ENCODE measurements around the gene WDFY1.

WDFY1 gene

GRCh38 chr2:223929571-223930102, 15.5 kb downstream of the WDFY1 start:
- DNase-seq (ENCODE audit: low read depth), result no peak
- no peak overlapping the region for H3K4me3 ChIP-seq (ENCODE audit: low read depth, low read length)
- no peak for TF ChIP-seq CTCF (conservative IDR thresholded peaks at IDR 0.05; ENCODE audit: low read depth, low read length)

GRCh38 chr2:223928113-223929006, 16.8 kb downstream of the WDFY1 start:
- peak; percentile 30 for DNase-seq (ENCODE audit: low read depth)
- TF ChIP-seq CTCF (conservative IDR thresholded peaks at IDR 0.05; ENCODE audit: low read depth, low read length), result no peak
- H3K4me3 ChIP-seq (ENCODE audit: low read depth, low read length), result no peak overlapping the region

- H3K4me3 ChIP-seq (ENCODE audit: low read depth, low read length), result no peak overlapping the region
- peak; percentile 44 for DNase-seq (ENCODE audit: low read depth)
- TF ChIP-seq CTCF (conservative IDR thresholded peaks at IDR 0.05; ENCODE audit: low read depth, low read length), result no peak
Measured at GRCh38 chr2:223925106-223925505, 20.0 kb downstream of the WDFY1 start.

- TF ChIP-seq CTCF (conservative IDR thresholded peaks at IDR 0.05; ENCODE audit: low read depth, low read length), result no peak
- no peak for DNase-seq (ENCODE audit: low read depth)
- H3K4me3 ChIP-seq (ENCODE audit: low read depth, low read length), result no peak overlapping the region
Measured at GRCh38 chr2:223923976-223924375, 21.2 kb downstream of the WDFY1 start.

GRCh38 chr2:223922308-223922707, 22.8 kb downstream of the WDFY1 start:
- no peak overlapping the region for H3K4me3 ChIP-seq (ENCODE audit: low read depth, low read length)
- DNase-seq (ENCODE audit: low read depth), result no peak
- TF ChIP-seq CTCF (conservative IDR thresholded peaks at IDR 0.05; ENCODE audit: low read depth, low read length), result no peak

- TF ChIP-seq CTCF (conservative IDR thresholded peaks at IDR 0.05; ENCODE audit: low read depth, low read length), result no peak
- H3K4me3 ChIP-seq (ENCODE audit: low read depth, low read length), result no peak overlapping the region
- DNase-seq (ENCODE audit: low read depth), result no peak
Measured at GRCh38 chr2:223921204-223921603, 23.9 kb downstream of the WDFY1 start.

GRCh38 chr2:223920109-223920508, 25.0 kb downstream of the WDFY1 start:
- TF ChIP-seq CTCF (conservative IDR thresholded peaks at IDR 0.05; ENCODE audit: low read depth, low read length), result peak; percentile 17
- no peak overlapping the region for H3K4me3 ChIP-seq (ENCODE audit: low read depth, low read length)
- DNase-seq (ENCODE audit: low read depth), result no peak
